ENCODE data around the gene PPP4R4. TPM values are rescaled to one million over a fixed set of nuclear protein-coding genes. Genes with fewer than 3 reads are reported as not detected.

Gene PPP4R4
- total and polyA plus RNA-seq, 2 of the 4 experiments (the other 2 are of a cell fraction) = 0.17 to 0.36 TPM

DNA sequence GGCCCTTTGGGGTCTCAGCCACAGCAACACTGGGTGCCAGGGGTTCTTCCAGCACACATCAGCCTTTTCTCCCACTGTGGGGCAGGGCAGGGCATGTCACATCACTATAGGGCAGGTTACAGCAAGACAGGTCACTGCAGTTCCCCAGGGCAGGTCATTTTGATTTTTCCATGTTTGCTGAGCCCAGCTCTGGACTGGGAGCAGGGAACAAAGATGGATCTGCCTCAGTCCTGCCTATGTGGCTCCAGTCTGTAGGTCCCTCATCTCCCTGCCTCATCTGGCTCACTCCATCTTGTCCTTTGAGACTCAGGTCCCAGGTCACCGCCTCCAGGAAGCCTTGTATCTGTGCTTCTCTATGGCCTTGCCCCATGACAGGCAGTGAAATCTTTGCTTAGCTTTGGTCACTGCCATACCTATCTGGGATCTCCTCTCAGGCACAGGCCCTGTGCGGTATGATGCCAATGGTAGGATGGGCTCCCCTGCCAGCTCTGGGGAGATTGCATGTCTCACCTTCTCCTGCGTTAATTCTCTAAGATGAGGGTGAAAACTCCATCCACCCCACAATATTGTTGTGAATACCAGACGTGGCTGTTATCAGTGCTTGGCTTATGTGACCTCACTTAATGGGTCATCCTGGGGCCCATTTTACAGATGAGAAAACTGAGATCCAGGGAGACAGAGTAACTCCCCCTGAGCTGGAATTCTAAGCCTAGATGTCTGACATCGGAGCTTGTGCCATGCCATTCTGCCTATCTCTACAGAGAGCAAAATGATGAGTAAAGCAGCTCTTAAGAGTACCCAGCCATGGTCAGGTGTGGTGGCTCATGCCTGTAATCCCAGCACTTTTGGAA lies 147.5 kb downstream of the PPP4R4 start:
- DNase-seq (no peak), ATAC-seq (ENCODE audit: low read depth) (no peak)
- no peaks in the 10 kb centered on the region for H3K79me1 ChIP-seq (ENCODE audit: low read depth in 1 of 2, low read length in 2 of 2)
- H3K27ac ChIP-seq (ENCODE audit: insufficient read depth, low read length) = no peak overlapping the region
- no peaks in the 10 kb centered on the region for H3K9me1 ChIP-seq (ENCODE audit: insufficient read depth, low read length)
- POLR2A ChIA-PET (ENCODE audit: unreplicated experiment) = no interaction called here
- in situ Hi-C loops (cut with MboI; ENCODE audit: low sequenced_read_pairs) (no loop called here), intact Hi-C loops (cut with micrococcal nuclease) (no loop called here), dilution Hi-C loops (cut with HindIII; ENCODE audit: low sequenced_read_pairs, unreplicated experiment) (no loop called here)
- no peak overlapping the region for H2BK20ac ChIP-seq (ENCODE audit: low read depth, low read length)
- H4K20me1 ChIP-seq (ENCODE audit: insufficient read depth, low read length) = no peaks in the 10 kb centered on the region
- no peak overlapping the region for H3K56ac ChIP-seq (ENCODE audit: extremely low read depth, insufficient read depth, low read length)
- H2BK120ac ChIP-seq (ENCODE audit: low read depth, low read length) = no peak overlapping the region
- H2AK9ac ChIP-seq (replicated peaks; ENCODE audit: low read depth, low read length, poor library complexity) = no peak overlapping the region
- no peaks in the 10 kb centered on the region; the same call in 1 of the 2 replicates for H3K9me3 ChIP-seq (ENCODE audit: control insufficient read depth, insufficient read depth, low read length)
- no peak overlapping the region for H2BK5ac ChIP-seq (ENCODE audit: low read depth, low read length, poor library complexity, severe bottlenecking)
- peak overlapping the region; percentile 7 for H2AFZ ChIP-seq (replicated peaks; ENCODE audit: low read length, poor library complexity)
- no peak overlapping the region for H4K91ac ChIP-seq (ENCODE audit: insufficient read depth, low read depth, low read length)
- no peak overlapping the region for H2BK15ac ChIP-seq (ENCODE audit: low read depth, low read length)
- H3K23ac ChIP-seq (ENCODE audit: low read depth, low read length) = no peak overlapping the region
- no peak overlapping the region for H3K4me3 ChIP-seq (ENCODE audit: insufficient read depth, low read depth, low read length)
- H3K18ac ChIP-seq (ENCODE audit: low read depth, low read length) = no peak overlapping the region
- no peaks in the 10 kb centered on the region for H3K36me3 ChIP-seq (ENCODE audit: control insufficient read depth, insufficient read depth, low read length)
- H4K5ac ChIP-seq (ENCODE audit: low read depth, low read length) = no peak overlapping the region
- no CpG with 5 or more reads among the region's 5 CpGs for WGBS, 2 experiments (ENCODE audit: extremely low coverage in 2 of 2, insufficient read length in 1 of 2)
- no peak overlapping the region for H3K4ac ChIP-seq (ENCODE audit: low read depth, low read length)
- H3K27me3 ChIP-seq (ENCODE audit: control insufficient read depth, insufficient read depth, low read length) = no peaks in the 10 kb centered on the region
- H3K14ac ChIP-seq (replicated peaks; ENCODE audit: low read depth, low read length) = no peak overlapping the region
- CTCF ChIA-PET = no interaction called here
- H3K4me2 ChIP-seq (ENCODE audit: low read depth, low read length) = no peak overlapping the region
- H4K8ac ChIP-seq (ENCODE audit: low read depth in 2 of 2, low read length in 2 of 2) = no peak overlapping the region
- no peak overlapping the region for H2AK5ac ChIP-seq (ENCODE audit: low read depth, low read length)
- no peak overlapping the region for H3K9ac ChIP-seq (ENCODE audit: low read depth, low read length)
- no peaks in the 10 kb centered on the region; the same call in 1 of the 2 replicates for H3K4me1 ChIP-seq (ENCODE audit: control insufficient read depth, insufficient read depth, low read length)
- no TSS peak for BruUV-seq (replicated peaks)
- TF ChIP-seq CHD1 (IDR thresholded peaks at IDR 0.05; ENCODE audit: low read depth, low read length) (no peak), MXI1 (IDR thresholded peaks at IDR 0.05; ENCODE audit: borderline replicate concordance, low read depth, low read length) (no peak), MAFK (IDR thresholded peaks at IDR 0.05; ENCODE audit: low read depth, low read length) (no peak), CEBPB (IDR thresholded peaks at IDR 0.05; ENCODE audit: low read depth, low read length) (no peak), RAD21 (IDR thresholded peaks at IDR 0.05; ENCODE audit: low read length) (no peak), BHLHE40 (IDR thresholded peaks at IDR 0.05; ENCODE audit: low read depth, low read length) (no peak), RCOR1 (IDR thresholded peaks at IDR 0.05; ENCODE audit: insufficient replicate concordance, low read length) (no peak), SMC3 (IDR thresholded peaks at IDR 0.05; ENCODE audit: low read depth, low read length) (no peak), FOS (IDR thresholded peaks at IDR 0.05; ENCODE audit: low read depth, low read length) (no peak), RFX5 (IDR thresholded peaks at IDR 0.05; ENCODE audit: low read depth, low read length) (no peak), POLR2A (IDR thresholded peaks at IDR 0.05; ENCODE audit: low read depth, low read length) (no peak), MAZ (IDR thresholded peaks at IDR 0.05; ENCODE audit: borderline replicate concordance, low read depth, low read length) (no peak)
- TF ChIP-seq, protein P1, sequence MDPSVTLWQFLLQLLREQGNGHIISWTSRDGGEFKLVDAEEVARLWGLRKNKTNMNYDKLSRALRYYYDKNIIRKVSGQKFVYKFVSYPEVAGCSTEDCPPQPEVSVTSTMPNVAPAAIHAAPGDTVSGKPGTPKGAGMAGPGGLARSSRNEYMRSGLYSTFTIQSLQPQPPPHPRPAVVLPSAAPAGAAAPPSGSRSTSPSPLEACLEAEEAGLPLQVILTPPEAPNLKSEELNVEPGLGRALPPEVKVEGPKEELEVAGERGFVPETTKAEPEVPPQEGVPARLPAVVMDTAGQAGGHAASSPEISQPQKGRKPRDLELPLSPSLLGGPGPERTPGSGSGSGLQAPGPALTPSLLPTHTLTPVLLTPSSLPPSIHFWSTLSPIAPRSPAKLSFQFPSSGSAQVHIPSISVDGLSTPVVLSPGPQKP (IDR thresholded peaks at IDR 0.05; ENCODE audit: borderline replicate concordance, low read depth, low read length) = no peak
- TF ChIP-seq, protein P2, sequence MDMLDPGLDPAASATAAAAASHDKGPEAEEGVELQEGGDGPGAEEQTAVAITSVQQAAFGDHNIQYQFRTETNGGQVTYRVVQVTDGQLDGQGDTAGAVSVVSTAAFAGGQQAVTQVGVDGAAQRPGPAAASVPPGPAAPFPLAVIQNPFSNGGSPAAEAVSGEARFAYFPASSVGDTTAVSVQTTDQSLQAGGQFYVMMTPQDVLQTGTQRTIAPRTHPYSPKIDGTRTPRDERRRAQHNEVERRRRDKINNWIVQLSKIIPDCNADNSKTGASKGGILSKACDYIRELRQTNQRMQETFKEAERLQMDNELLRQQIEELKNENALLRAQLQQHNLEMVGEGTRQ (IDR thresholded peaks at IDR 0.05; ENCODE audit: low read depth, low read length) = no peak
- TF ChIP-seq, protein P3, sequence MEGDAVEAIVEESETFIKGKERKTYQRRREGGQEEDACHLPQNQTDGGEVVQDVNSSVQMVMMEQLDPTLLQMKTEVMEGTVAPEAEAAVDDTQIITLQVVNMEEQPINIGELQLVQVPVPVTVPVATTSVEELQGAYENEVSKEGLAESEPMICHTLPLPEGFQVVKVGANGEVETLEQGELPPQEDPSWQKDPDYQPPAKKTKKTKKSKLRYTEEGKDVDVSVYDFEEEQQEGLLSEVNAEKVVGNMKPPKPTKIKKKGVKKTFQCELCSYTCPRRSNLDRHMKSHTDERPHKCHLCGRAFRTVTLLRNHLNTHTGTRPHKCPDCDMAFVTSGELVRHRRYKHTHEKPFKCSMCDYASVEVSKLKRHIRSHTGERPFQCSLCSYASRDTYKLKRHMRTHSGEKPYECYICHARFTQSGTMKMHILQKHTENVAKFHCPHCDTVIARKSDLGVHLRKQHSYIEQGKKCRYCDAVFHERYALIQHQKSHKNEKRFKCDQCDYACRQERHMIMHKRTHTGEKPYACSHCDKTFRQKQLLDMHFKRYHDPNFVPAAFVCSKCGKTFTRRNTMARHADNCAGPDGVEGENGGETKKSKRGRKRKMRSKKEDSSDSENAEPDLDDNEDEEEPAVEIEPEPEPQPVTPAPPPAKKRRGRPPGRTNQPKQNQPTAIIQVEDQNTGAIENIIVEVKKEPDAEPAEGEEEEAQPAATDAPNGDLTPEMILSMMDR (conservative IDR thresholded peaks at IDR 0.05; ENCODE audit: low read depth, low read length) = no peak

Measured in IMR-90 (cell line).